ENCODE results near the gene IGSF3. TPM values are rescaled to one million over a fixed set of nuclear protein-coding genes. Genes with fewer than 3 reads are reported as not detected.

Gene IGSF3
- polyA plus RNA-seq (2013, experiment 1 of 2) = 14.2 TPM
- 15.7 TPM for polyA plus RNA-seq (2013, experiment 2 of 2)

DNA sequence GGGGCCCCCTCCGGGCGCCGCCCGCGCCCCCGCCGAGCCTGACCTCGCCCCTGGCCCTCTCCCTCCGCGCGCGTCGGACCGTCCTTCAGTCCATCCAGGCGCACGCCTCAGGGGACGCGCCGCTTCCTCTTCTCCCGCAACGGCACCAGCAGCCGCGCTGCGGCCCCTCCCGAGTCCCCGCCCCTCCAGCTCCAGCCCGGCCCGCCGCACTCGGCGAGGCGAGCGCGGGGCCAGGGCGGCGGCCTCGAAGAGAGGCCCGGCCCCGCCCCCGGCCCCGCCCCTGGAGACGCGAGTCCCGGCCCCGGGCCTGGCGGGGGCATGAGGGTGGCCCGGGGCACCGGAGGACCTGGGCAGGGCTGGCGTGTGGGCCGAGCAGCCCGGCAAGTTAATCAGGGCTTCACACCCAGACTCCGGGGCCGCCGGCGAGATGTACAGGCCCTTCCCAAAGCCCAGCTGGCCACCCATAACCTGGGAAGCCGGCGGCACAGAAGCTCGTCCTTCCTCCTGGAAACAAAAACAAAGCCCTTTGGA, at the start of gene IGSF3:
Gene IGSF3 (minus strand): TSS at position 159 of the 531 bp plus-strand sequence. CDS start 1,407 bp downstream, outside the sequence.
- peaks cover 25% of the 10 kb centered on the region for H3K27me3 ChIP-seq (ENCODE audit: insufficient read depth, low read length)
- H3K4me1 ChIP-seq (ENCODE audit: insufficient read depth, low read length) = peaks cover 15% of the 10 kb centered on the region; the same call in 1 of the 2 replicates
- peaks cover 3% of the 10 kb centered on the region; the same call in 1 of the 2 replicates for H3K36me3 ChIP-seq (ENCODE audit: insufficient read depth, low read length)
- peak within 1 kb of the TSS; percentile 59 for H3K9ac ChIP-seq (ENCODE audit: low read depth, low read length)
- no peaks in the 10 kb centered on the region for H3K9me3 ChIP-seq (ENCODE audit: insufficient read depth, low read depth, low read length)
- peak within 1 kb of the TSS; percentile 78 for H3K4me3 ChIP-seq (ENCODE audit: low read length)
- no peak within 1 kb of the TSS for H3K27ac ChIP-seq (ENCODE audit: low read depth, low read length)
- WGBS = 1% methylated on average over 58 of the region's 58 CpGs

DNA sequence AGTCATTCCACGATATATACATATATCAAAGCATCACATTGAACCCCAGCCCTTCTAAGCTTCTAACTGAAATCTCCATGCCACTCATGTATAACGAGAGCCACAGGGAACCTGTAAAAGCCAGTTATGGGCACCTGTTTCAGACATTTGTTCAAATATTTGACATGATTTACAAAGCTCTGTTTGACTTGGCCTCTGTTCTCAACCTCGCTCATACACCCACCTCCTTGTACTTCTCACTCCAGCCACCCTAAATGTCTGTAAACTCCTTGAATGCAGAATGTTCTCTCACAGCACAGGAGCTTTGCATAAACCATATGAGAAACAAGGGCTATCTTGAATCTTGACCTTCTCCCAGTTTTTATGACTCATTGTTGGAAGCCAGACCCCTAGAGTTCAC, 49.8 kb upstream of the IGSF3 start:
- H3K27me3 ChIP-seq (ENCODE audit: insufficient read depth, low read length) = no peaks in the 10 kb centered on the region
- no peak overlapping the region for H3K9ac ChIP-seq (ENCODE audit: low read depth, low read length)
- no peaks in the 10 kb centered on the region for H3K36me3 ChIP-seq (ENCODE audit: insufficient read depth, low read length)
- H3K4me3 ChIP-seq (ENCODE audit: low read length) = no peak overlapping the region
- peaks cover 12% of the 10 kb centered on the region for H3K4me1 ChIP-seq (ENCODE audit: insufficient read depth, low read length)
- no peak overlapping the region for H3K27ac ChIP-seq (ENCODE audit: low read depth, low read length)
- 91% methylated on average over 3 of the region's 3 CpGs for WGBS
- no peaks in the 10 kb centered on the region for H3K9me3 ChIP-seq (ENCODE audit: insufficient read depth, low read depth, low read length)

DNA sequence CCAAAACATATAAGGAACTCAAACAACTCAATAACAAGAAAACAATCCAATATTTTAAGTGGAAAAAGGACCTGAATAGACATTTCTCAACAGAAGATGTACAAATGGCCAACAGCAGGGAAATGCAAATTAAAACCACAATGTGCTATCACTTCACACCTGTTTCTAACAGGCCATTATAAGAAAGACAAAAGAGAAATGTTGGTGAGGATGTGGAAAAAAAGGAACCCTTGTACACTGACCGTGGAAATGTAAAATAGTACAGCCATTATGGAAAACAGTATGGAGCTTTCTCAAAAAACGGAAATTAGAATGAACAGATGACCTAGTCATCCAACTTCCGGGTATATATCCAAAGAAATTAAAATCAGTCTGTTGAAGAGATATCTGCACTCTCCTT, 48.9 kb upstream of the IGSF3 start:
- Histone ChIP-seq H3K27me3 (ENCODE audit: insufficient read depth, low read length) (no peaks in the 10 kb centered on the region), H3K9ac (ENCODE audit: low read depth, low read length) (no peak overlapping the region), H3K27ac (ENCODE audit: low read depth, low read length) (no peak overlapping the region), H3K9me3 (ENCODE audit: insufficient read depth, low read depth, low read length) (no peaks in the 10 kb centered on the region), H3K4me3 (ENCODE audit: low read length) (no peak overlapping the region), H3K4me1 (ENCODE audit: insufficient read depth, low read length) (peaks cover 21% of the 10 kb centered on the region), H3K36me3 (ENCODE audit: insufficient read depth, low read length) (no peaks in the 10 kb centered on the region)
- 94% methylated on average over 3 of the region's 3 CpGs for WGBS

DNA sequence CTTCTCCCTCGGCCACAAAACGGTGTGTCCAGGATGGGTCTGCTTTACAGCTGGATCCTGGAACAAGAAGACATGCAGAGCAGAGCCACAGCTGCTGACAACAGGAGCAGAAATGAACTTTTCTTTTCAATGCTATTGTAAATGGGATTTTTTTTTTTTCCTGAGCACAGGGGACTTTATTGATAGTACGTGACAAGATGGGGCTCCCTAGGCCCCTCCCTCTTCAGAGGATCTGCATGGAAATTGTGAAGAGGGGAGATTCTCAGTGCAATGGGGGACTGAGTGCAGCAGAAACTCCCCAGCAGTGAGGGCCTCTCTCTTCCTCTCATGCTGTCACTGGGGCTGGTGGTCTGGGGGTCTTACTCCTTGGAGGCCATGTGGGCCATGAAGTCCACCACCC, 45.9 kb upstream of the IGSF3 start:
- H3K9me3 ChIP-seq (ENCODE audit: insufficient read depth, low read depth, low read length) = no peaks in the 10 kb centered on the region
- H3K9ac ChIP-seq (ENCODE audit: low read depth, low read length) = peak overlapping the region; percentile 15; the same call in 1 of the 2 replicates
- WGBS = 92% methylated on average over 3 of the region's 3 CpGs
- H3K27me3 ChIP-seq (ENCODE audit: insufficient read depth, low read length) = no peaks in the 10 kb centered on the region
- H3K4me1 ChIP-seq (ENCODE audit: insufficient read depth, low read length) = peaks cover 24% of the 10 kb centered on the region
- H3K4me3 ChIP-seq (ENCODE audit: low read length) = no peak overlapping the region
- no peak overlapping the region; the same call in 1 of the 2 replicates for H3K27ac ChIP-seq (ENCODE audit: low read depth, low read length)
- no peaks in the 10 kb centered on the region for H3K36me3 ChIP-seq (ENCODE audit: insufficient read depth, low read length)

DNA sequence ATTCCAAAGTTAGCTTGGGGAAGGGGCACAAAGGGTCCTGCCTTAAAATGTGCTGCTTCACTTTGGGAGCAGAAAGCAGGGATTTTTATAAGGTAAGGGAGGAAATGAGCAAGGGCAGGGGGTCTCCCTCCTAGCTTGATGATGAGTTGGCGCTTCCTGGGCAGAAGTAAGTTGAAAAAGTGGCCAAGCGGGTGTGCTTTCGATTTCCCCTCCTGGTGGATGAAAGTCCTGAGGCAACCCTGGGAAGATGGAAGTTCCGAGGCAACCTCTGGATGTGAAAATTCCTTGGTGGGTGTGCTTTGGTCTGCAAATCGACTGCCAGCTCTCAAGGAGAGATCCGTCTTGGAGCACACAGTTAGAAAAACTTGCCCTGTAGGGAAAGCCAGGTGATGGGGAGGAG, 45.0 kb upstream of the IGSF3 start:
- H3K4me1 ChIP-seq (ENCODE audit: insufficient read depth, low read length) = peaks cover 24% of the 10 kb centered on the region
- 19% methylated on average over 6 of the region's 6 CpGs for WGBS
- no peaks in the 10 kb centered on the region for H3K36me3 ChIP-seq (ENCODE audit: insufficient read depth, low read length)
- H3K27me3 ChIP-seq (ENCODE audit: insufficient read depth, low read length) = no peaks in the 10 kb centered on the region
- no peak overlapping the region; the same call in 1 of the 2 replicates for H3K9ac ChIP-seq (ENCODE audit: low read depth, low read length)
- no peak overlapping the region for H3K4me3 ChIP-seq (ENCODE audit: low read length)
- H3K9me3 ChIP-seq (ENCODE audit: insufficient read depth, low read depth, low read length) = no peaks in the 10 kb centered on the region
- peak overlapping the region; percentile 62 for H3K27ac ChIP-seq (ENCODE audit: low read depth, low read length)

DNA sequence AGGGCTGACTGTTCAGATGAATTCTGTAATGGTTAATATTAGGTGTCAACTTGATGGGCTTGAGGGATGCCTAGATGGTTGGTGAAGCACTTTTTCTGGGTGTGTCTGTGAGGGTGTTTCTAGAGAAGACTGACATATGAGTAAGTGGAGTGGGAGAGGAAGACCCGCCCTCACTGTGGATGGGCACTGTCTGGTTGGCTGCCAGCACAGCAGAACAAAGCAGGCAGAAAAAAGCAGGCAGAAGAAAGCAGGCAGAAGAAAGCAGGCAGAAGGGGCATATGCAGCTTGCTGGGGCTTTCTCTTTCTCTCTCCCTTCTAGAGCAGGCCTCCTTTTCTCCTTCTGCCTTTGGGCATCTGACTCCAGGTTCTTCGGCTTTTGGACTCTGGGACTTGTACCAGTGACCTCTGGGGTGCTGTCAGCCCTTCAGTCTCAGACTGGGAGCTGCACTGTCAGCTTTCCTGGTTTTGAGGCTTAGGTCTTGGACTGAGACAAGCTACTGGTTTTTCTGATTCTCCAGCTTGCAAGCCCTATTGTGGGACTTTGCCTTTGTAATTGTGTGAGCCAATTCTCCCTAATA, 43.8 kb upstream of the IGSF3 start:
- Histone ChIP-seq H3K36me3 (ENCODE audit: insufficient read depth, low read length) (no peaks in the 10 kb centered on the region), H3K9ac (ENCODE audit: low read depth, low read length) (no peak overlapping the region), H3K9me3 (ENCODE audit: insufficient read depth, low read depth, low read length) (peaks cover 5% of the 10 kb centered on the region; the same call in 1 of the 2 replicates), H3K4me3 (ENCODE audit: low read length) (no peak overlapping the region), H3K4me1 (ENCODE audit: insufficient read depth, low read length) (peaks cover 24% of the 10 kb centered on the region), H3K27me3 (ENCODE audit: insufficient read depth, low read length) (no peaks in the 10 kb centered on the region), H3K27ac (ENCODE audit: low read depth, low read length) (no peak overlapping the region)
- 92% methylated on average over 2 of the region's 2 CpGs for WGBS

DNA sequence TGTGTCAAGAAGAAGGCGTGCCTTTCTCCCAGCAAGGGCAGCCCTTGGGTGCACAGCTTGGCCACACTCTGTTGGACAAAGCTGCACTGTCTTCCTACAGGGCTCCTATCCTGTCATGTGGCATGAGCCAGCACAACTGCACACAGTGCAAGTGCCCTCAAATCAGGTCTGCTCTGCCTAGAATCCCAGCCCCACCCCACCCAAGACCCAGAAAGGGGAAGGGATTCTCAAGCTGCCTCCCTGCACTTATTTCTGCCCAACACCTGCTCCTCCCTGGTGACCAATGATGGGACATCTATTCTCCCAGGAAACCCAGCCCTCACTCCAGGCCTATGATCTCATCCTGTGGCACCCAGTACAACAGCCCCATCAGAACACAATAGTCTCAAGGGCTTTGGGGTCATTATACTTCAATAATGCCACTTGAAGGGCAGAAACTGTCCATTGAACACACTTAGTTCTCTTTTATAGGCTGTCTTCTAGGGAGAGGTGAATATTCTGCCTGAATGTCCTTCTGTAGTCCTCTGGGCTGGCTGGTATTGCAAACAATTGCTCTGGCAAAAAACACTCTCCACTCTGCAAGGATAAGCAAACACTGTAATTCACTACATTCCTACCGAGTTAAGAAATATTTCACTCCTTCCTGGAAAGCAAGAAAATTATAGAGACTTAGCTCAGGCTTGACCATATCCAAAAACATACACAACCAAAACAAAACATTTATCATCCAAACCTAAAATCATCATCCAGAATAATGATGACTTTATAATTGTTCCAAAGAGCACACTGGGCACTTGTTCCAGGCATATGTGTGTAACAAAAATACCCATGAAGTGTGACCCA, 43.1 kb upstream of the IGSF3 start:
- WGBS = 84% methylated on average over 2 of the region's 2 CpGs
- no peak overlapping the region for H3K27ac ChIP-seq (ENCODE audit: low read depth, low read length)
- peaks cover 10% of the 10 kb centered on the region for H3K9me3 ChIP-seq (ENCODE audit: insufficient read depth, low read depth, low read length)
- peaks cover 24% of the 10 kb centered on the region for H3K4me1 ChIP-seq (ENCODE audit: insufficient read depth, low read length)
- H3K27me3 ChIP-seq (ENCODE audit: insufficient read depth, low read length) = no peaks in the 10 kb centered on the region
- no peak overlapping the region for H3K9ac ChIP-seq (ENCODE audit: low read depth, low read length)
- no peak overlapping the region for H3K4me3 ChIP-seq (ENCODE audit: low read length)
- no peaks in the 10 kb centered on the region for H3K36me3 ChIP-seq (ENCODE audit: insufficient read depth, low read length)

DNA sequence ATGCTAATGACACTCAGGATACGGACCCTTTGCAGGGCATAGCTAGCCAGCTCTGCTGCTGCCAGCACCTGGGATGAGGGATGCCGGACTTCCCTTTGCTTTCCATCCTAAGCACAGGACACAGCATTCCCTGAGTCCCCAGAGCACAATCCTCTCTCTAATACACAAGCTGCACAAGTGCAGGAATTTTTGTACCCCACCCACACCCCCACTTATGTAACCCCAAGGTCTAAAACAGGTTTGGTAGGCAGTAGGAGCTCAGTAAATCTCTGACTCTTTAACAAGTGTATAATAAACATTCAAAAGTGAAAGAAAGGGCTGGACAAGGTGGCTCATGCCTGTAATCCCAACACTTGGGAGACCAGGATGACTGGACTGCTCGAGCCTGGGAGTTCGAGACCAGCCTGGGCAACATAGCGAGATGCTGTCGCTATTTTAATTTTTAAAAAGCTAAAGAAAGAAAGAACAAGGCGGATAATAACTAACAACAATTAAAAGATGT, 42.2 kb upstream of the IGSF3 start:
- Histone ChIP-seq H3K27me3 (ENCODE audit: insufficient read depth, low read length) (no peaks in the 10 kb centered on the region), H3K27ac (ENCODE audit: low read depth, low read length) (no peak overlapping the region), H3K36me3 (ENCODE audit: insufficient read depth, low read length) (no peaks in the 10 kb centered on the region), H3K9ac (ENCODE audit: low read depth, low read length) (no peak overlapping the region), H3K4me3 (ENCODE audit: low read length) (no peak overlapping the region), H3K4me1 (ENCODE audit: insufficient read depth, low read length) (peaks cover 24% of the 10 kb centered on the region), H3K9me3 (ENCODE audit: insufficient read depth, low read depth, low read length) (peaks cover 10% of the 10 kb centered on the region)
- WGBS = 93% methylated on average over 6 of the region's 7 CpGs

DNA sequence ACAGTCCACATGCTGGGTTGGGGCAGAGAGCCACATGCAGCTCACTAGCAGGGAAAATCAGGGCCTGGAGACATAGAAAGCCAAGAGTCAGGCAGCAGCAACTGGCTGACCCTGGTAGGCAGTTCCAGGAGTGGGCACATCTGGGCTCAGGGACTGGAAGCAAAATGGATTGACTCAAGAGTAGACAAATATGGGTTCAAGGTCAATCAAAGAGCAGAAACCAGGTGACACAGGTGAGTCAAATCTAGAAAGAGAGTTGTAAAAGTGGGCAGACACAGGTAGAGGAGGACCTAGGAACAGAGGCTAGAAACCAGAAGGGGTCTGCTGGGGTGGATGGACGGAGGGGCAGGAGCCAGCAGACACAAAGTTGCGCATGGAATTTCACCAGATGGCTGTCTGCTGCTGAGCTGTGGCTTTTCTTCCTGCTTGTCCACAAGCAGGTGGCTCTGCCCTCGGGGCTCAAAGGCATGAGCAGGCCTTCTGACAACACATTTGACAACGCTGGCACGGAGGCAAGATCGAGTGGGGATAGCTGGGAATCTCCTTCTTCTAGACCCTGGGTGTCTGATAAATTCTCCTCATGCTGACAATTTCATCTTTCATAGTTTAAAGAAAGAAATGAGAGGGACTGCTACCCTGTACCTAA, 40.8 kb upstream of the IGSF3 start:
- Histone ChIP-seq H3K9me3 (ENCODE audit: insufficient read depth, low read depth, low read length) (peaks cover 10% of the 10 kb centered on the region), H3K9ac (ENCODE audit: low read depth, low read length) (no peak overlapping the region), H3K27ac (ENCODE audit: low read depth, low read length) (no peak overlapping the region), H3K27me3 (ENCODE audit: insufficient read depth, low read length) (no peaks in the 10 kb centered on the region), H3K36me3 (ENCODE audit: insufficient read depth, low read length) (no peaks in the 10 kb centered on the region), H3K4me3 (ENCODE audit: low read length) (no peak overlapping the region), H3K4me1 (ENCODE audit: insufficient read depth, low read length) (peaks cover 23% of the 10 kb centered on the region)
- 85% methylated on average over 6 of the region's 6 CpGs for WGBS

DNA sequence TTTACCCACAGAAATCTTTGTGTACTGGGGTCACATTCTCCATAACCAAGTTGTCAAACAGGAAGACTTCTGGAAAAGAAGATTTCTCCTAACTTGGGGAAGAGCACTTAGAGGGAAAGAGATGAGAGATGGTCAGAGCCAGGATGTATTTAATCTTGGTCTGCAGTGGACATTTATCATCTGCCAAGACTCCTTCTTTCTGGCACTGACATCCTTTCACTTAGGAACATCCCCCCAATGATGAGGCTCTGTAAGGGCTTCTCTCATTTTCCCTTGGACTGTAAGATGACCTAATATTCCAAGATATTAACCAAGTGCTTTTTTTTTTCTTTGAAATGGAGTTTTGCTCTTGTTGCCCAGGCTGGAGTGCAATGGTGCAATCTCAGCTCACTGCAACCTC, 39.3 kb upstream of the IGSF3 start:
- H3K4me1 ChIP-seq (ENCODE audit: insufficient read depth, low read length) = peaks cover 8% of the 10 kb centered on the region
- H3K9me3 ChIP-seq (ENCODE audit: insufficient read depth, low read depth, low read length) = peaks cover 10% of the 10 kb centered on the region
- H3K36me3 ChIP-seq (ENCODE audit: insufficient read depth, low read length) = no peaks in the 10 kb centered on the region
- H3K4me3 ChIP-seq (ENCODE audit: low read length) = no peak overlapping the region
- H3K27me3 ChIP-seq (ENCODE audit: insufficient read depth, low read length) = no peaks in the 10 kb centered on the region
- no peak overlapping the region for H3K27ac ChIP-seq (ENCODE audit: low read depth, low read length)
- H3K9ac ChIP-seq (ENCODE audit: low read depth, low read length) = no peak overlapping the region

DNA sequence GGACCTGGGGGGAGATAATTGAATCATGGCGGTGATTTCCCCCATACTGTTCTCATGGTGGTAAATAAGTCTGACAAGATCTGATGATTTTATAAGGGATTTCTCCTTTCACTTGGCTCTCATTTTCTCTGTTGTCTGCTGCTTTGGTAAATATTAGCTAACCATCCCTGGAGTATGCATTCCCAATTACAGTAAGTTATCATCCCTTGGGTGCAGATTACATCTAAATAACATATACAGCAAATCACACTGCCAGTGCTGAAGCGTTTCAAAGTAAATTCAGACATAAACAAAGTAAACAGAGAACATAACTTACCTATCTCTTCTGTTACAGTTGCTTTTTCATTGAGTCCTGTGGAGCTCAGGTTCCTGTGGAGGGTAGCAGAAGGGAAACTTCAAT, 38.6 kb upstream of the IGSF3 start:
- Histone ChIP-seq H3K9ac (ENCODE audit: low read depth, low read length) (no peak overlapping the region), H3K4me3 (ENCODE audit: low read length) (no peak overlapping the region), H3K27me3 (ENCODE audit: insufficient read depth, low read length) (no peaks in the 10 kb centered on the region), H3K27ac (ENCODE audit: low read depth, low read length) (no peak overlapping the region), H3K36me3 (ENCODE audit: insufficient read depth, low read length) (no peaks in the 10 kb centered on the region), H3K9me3 (ENCODE audit: insufficient read depth, low read depth, low read length) (peaks cover 10% of the 10 kb centered on the region), H3K4me1 (ENCODE audit: insufficient read depth, low read length) (peaks cover under 1% of the 10 kb centered on the region; the same call in 1 of the 2 replicates)
- WGBS = 88% methylated on average over 2 of the region's 2 CpGs
